OCI-LY1 (cell line): ENCODE measurements around the gene PDGFRB.

Experiments used
- H2AFZ ChIP-seq: fragments of 200-600 bp; sonication (generic), shearing (Covaris generic); 2 replicates; pipeline ENCODE4 v1.6.0; 2014; ENCODE audit warnings: antibody characterized with exemption, mild to moderate bottlenecking, low read length
- H3F3A ChIP-seq: fragments of 200-600 bp; sonication (generic), shearing (Covaris generic); 2 replicates; pipeline ENCODE4 v1.6.0; 2014; ENCODE audit warnings: mild to moderate bottlenecking, antibody characterized with exemption, low read length, moderate library complexity; ENCODE audit not compliant: insufficient read depth
- H3K27ac ChIP-seq: fragments of 200-600 bp; sonication (generic); 2 replicates; pipeline ENCODE4 v1.5.1; 2014; ENCODE audit warnings: low read length, mixed run types, mild to moderate bottlenecking, low read depth; ENCODE audit not compliant: poor library complexity, severe bottlenecking
- H3K27me3 ChIP-seq: fragments of 200-600 bp; sonication (generic); 2 replicates; pipeline ENCODE4 v1.6.0; 2014; ENCODE audit warnings: antibody characterized with exemption, mild to moderate bottlenecking, low read length, moderate library complexity; ENCODE audit not compliant: insufficient read depth
- H3K36me3 ChIP-seq: fragments of 200-600 bp; sonication (generic); 2 replicates; pipeline ENCODE4 v1.6.1; 2014; ENCODE audit warnings: mild to moderate bottlenecking, antibody characterized with exemption, low read length, moderate library complexity, mixed read lengths; ENCODE audit not compliant: insufficient read depth
- H3K4me1 ChIP-seq: fragments of 200-600 bp; sonication (generic); 2 replicates; pipeline ENCODE4 v1.5.1; 2014; ENCODE audit warnings: mild to moderate bottlenecking, low read length, moderate library complexity; ENCODE audit not compliant: insufficient read depth, severe bottlenecking
- H3K4me2 ChIP-seq: fragments of 200-600 bp; sonication (generic), shearing (Covaris generic); 2 replicates; pipeline ENCODE4 v1.6.1; 2014; ENCODE audit warnings: low read length
- H3K4me3 ChIP-seq: fragments of 200-600 bp; sonication (generic); 2 replicates; pipeline ENCODE4 v1.5.1; 2014; ENCODE audit warnings: low read length, low read depth, mild to moderate bottlenecking, mixed read lengths; ENCODE audit not compliant: poor library complexity, severe bottlenecking
- H3K79me2 ChIP-seq: fragments of 200-600 bp; shearing (Covaris generic); 2 replicates; pipeline ENCODE4 v1.6.1; 2016; ENCODE audit warnings: mixed run types, low read length, mixed read lengths; ENCODE audit not compliant: insufficient read depth
- H3K9ac ChIP-seq: fragments of 200-600 bp; sonication (generic), shearing (Covaris generic); 2 replicates; pipeline ENCODE4 v1.6.1; 2014; ENCODE audit warnings: mild to moderate bottlenecking, low read length, mixed read lengths
- H3K9me2 ChIP-seq: fragments of 200-600 bp; sonication (generic), shearing (Covaris generic); 2 replicates; pipeline ENCODE4 v1.6.1; 2014; ENCODE audit warnings: low read depth, mild to moderate bottlenecking, low read length, mixed read lengths
- H3K9me3 ChIP-seq: fragments of 200-600 bp; shearing (Covaris generic); 2 replicates; pipeline ENCODE4 v1.6.1; 2014; ENCODE audit warnings: low read length, mixed read lengths
- H4K20me1 ChIP-seq: fragments of 200-600 bp; sonication (generic), shearing (Covaris generic); 2 replicates; pipeline ENCODE4 v1.6.0; 2016; ENCODE audit warnings: mild to moderate bottlenecking, low read length; ENCODE audit not compliant: insufficient read depth
- CTCF ChIP-seq: fragments of 200-600 bp; sonication (generic), shearing (Covaris generic); IDR thresholded peaks from 2 replicates; pipeline ENCODE4 v1.5.1; 2017; ENCODE audit warnings: mild to moderate bottlenecking, antibody characterized with exemption, low read length, moderate library complexity, mixed read lengths
- EZH2 ChIP-seq: fragments of 200-600 bp; sonication (generic), shearing (Covaris generic); IDR thresholded peaks from 2 replicates; pipeline ENCODE4 v1.8.0; 2017; ENCODE audit warnings: borderline replicate concordance, mixed run types, mild to moderate bottlenecking, antibody characterized with exemption, low read length, moderate library complexity, mixed read lengths

Gene PDGFRB

GRCh38 chr5:150190987-150191386, 35.3 kb upstream of the PDGFRB start:
- no peaks in the 10 kb centered on the region for H3K79me2 ChIP-seq
- H3K9me3 ChIP-seq = no peaks in the 10 kb centered on the region
- no peak overlapping the region for H3K9ac ChIP-seq
- H3K4me1 ChIP-seq = no peaks in the 10 kb centered on the region
- H2AFZ ChIP-seq = no peak overlapping the region
- H3K4me2 ChIP-seq = no peak overlapping the region
- H4K20me1 ChIP-seq = no peaks in the 10 kb centered on the region
- TF ChIP-seq EZH2 = no peak
- no peak for TF ChIP-seq CTCF
- H3F3A ChIP-seq = no peaks in the 10 kb centered on the region
- H3K27ac ChIP-seq = no peak overlapping the region
- no peak overlapping the region for H3K4me3 ChIP-seq
- H3K9me2 ChIP-seq = no peaks in the 10 kb centered on the region
- H3K36me3 ChIP-seq = no peaks in the 10 kb centered on the region
- peaks cover 4% of the 10 kb centered on the region; the same call in 1 of the 2 replicates for H3K27me3 ChIP-seq

- Histone ChIP-seq H4K20me1 (no peaks in the 10 kb centered on the region), H3K36me3 (no peaks in the 10 kb centered on the region), H3K4me1 (no peaks in the 10 kb centered on the region), H3K9me2 (no peaks in the 10 kb centered on the region), H3K4me2 (no peak overlapping the region), H2AFZ (no peak overlapping the region), H3K27ac (no peak overlapping the region), H3K9me3 (no peaks in the 10 kb centered on the region), H3K27me3 (peaks cover 4% of the 10 kb centered on the region; the same call in 1 of the 2 replicates), H3K79me2 (no peaks in the 10 kb centered on the region), H3K4me3 (no peak overlapping the region), H3F3A (no peaks in the 10 kb centered on the region), H3K9ac (no peak overlapping the region)
- TF ChIP-seq CTCF = no peak
- no peak for TF ChIP-seq EZH2
These were observed 34.9 kb upstream of the PDGFRB start for GRCh38 chr5:150190503-150190979.

- no peak within 1 kb of the TSS for H3K4me3 ChIP-seq
- H3F3A ChIP-seq = no peaks in the 10 kb centered on the region
- no peak within 1 kb of the TSS for H2AFZ ChIP-seq
- TF ChIP-seq EZH2 = no peak
- TF ChIP-seq CTCF = no peak
- H3K36me3 ChIP-seq = no peaks in the 10 kb centered on the region
- no peak within 1 kb of the TSS for H3K27ac ChIP-seq
- H3K79me2 ChIP-seq = no peaks in the 10 kb centered on the region
- H3K4me1 ChIP-seq = no peaks in the 10 kb centered on the region
- H4K20me1 ChIP-seq = no peaks in the 10 kb centered on the region
- no peaks in the 10 kb centered on the region for H3K9me2 ChIP-seq
- H3K9ac ChIP-seq = no peak within 1 kb of the TSS
- H3K4me2 ChIP-seq = no peak within 1 kb of the TSS
- H3K27me3 ChIP-seq = peaks cover 4% of the 10 kb centered on the region; the same call in 1 of the 2 replicates
- H3K9me3 ChIP-seq = no peaks in the 10 kb centered on the region
These were observed 34.3 kb upstream of the PDGFRB start, which contains the start of gene SLC6A7 for GRCh38 chr5:150189728-150190502. Gene SLC6A7 (plus strand): TSS chr5:150190062. CDS start chr5:150190328, 266 bp downstream.
